Activated naive CD8-positive, alpha-beta T cell treated with anti-CD3 and anti-CD28 coated beads, Interleukin-2, amount 50 U/mL, for 24 hours (primary cell): ENCODE measurements around the gene AOAH.
"Not testable (repeated sequence)": the region's sequence is repeated elsewhere in the genome, so short reads cannot be mapped to it uniquely, and the experiment has no call there.

Experiments
- ATAC-seq: fragments of 150-1000 bp; cut with Tn5 transposase; one replicate; pipeline ENCODE4 v1.10.0; 2021
- DNase-seq: peaks from one replicate; pipeline ENCODE4 v3.0.0; 2021
- H3K27ac Mint-ChIP-seq: one replicate; pipeline ENCODE4 v1.8.0; 2021; ENCODE audit warnings: mild to moderate bottlenecking, mixed read lengths
- H3K27me3 Mint-ChIP-seq: one replicate; pipeline ENCODE4 v1.8.0; 2021; ENCODE audit warnings: mixed read lengths
- H3K36me3 Mint-ChIP-seq: one replicate; pipeline ENCODE4 v1.8.0; 2021; ENCODE audit warnings: low read depth, mixed read lengths
- H3K4me1 Mint-ChIP-seq: one replicate; pipeline ENCODE4 v1.8.0; 2021; ENCODE audit warnings: mixed read lengths
- H3K4me3 Mint-ChIP-seq: one replicate; pipeline ENCODE4 v1.8.0; 2021; ENCODE audit warnings: mild to moderate bottlenecking, moderate library complexity, mixed read lengths
- H3K9me3 Mint-ChIP-seq: one replicate; pipeline ENCODE4 v1.8.0; 2021; ENCODE audit warnings: mixed read lengths

The AOAH gene

GRCh38 chr7:36650320-36650719 lies 74.0 kb downstream of the AOAH start:
- Mint-ChIP-seq H3K36me3 (peaks cover 7% of the 10 kb centered on the region), H3K4me1 (peaks cover 12% of the 10 kb centered on the region), H3K4me3 (no peak overlapping the region), H3K9me3 (no peaks in the 10 kb centered on the region), H3K27me3 (no peaks in the 10 kb centered on the region), H3K27ac (no peak overlapping the region)
- DNase-seq (no peak), ATAC-seq (no peak)

GRCh38 chr7:36649319-36649718 lies 75.0 kb downstream of the AOAH start:
- not testable (repeated sequence) for H3K36me3 Mint-ChIP-seq, H3K27me3 Mint-ChIP-seq, H3K4me3 Mint-ChIP-seq, H3K27ac Mint-ChIP-seq, H3K9me3 Mint-ChIP-seq, DNase-seq, ATAC-seq
- H3K4me1 Mint-ChIP-seq, result peaks cover 20% of the 10 kb centered on the region

GRCh38 chr7:36648441-36648840 lies 75.9 kb downstream of the AOAH start:
- Mint-ChIP-seq H3K4me3 (no peak overlapping the region), H3K9me3 (no peaks in the 10 kb centered on the region), H3K27me3 (no peaks in the 10 kb centered on the region), H3K36me3 (peaks cover 8% of the 10 kb centered on the region), H3K4me1 (peaks cover 23% of the 10 kb centered on the region), H3K27ac (no peak overlapping the region)
- ATAC-seq (no peak), DNase-seq (no peak)

DNA sequence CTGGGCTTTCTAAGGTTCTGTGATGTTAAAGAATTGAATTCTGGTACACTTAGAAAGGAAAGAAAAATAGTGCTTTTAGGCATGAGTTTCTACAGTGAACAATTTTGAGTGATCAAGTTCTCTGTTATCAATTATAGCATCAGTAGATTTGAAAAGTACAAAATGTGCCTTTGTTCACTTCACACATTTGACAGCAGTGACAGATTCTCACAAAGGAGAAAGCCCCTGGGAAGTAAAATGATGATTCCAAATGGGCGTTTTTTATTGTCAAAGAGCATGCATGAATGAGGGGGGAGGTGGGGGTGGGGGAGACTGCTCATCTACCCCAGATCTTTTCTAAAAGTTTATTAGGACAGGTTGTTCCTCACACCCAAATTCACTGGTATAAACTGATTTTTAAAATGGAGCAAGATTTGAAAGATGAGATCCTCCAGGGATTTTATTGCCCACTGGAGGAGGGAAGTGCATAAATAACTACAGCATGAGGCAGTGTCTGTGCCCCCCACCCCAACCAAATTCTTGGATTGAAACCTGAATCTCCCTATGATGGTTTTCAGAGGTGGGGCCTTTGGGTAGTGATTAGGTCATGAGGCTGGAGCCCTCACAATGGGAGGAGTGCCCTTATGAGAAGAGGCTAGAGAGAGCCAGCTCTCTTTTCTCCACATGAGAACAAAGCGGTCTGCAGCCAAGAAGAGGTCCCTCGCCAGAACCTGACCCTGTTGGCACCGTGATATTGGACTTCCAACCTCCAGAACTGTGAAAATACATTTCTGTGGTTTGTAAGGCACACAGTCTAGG lies 79.5 kb downstream of the AOAH start:
- H3K36me3 Mint-ChIP-seq, result peaks cover 9% of the 10 kb centered on the region
- no peak for ATAC-seq
- DNase-seq, result no peak
- H3K4me1 Mint-ChIP-seq, result peaks cover 37% of the 10 kb centered on the region
- H3K27me3 Mint-ChIP-seq, result no peaks in the 10 kb centered on the region
- H3K4me3 Mint-ChIP-seq, result no peak overlapping the region
- H3K9me3 Mint-ChIP-seq, result no peaks in the 10 kb centered on the region
- H3K27ac Mint-ChIP-seq, result no peak overlapping the region

DNA sequence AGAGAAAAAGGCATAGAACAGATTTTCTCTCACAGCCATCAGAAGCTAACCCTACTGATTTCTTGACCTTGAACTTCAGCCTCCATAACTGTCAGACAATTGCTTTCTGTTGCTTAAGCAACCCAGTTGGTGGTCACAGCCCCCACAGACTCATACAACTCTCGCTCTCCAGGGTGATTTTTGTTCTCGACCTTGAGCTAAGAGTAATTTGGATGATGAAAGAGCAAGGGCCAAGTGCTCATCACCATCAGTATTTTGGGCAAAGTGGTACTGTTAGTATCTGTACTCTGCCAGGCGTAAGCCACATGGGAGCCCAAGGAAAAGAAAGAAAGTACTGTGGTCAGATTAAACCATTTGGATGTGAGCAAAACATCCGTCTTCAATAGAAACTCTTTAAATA lies 81.9 kb downstream of the AOAH start:
- H3K4me1 Mint-ChIP-seq, result peaks cover 60% of the 10 kb centered on the region
- H3K9me3 Mint-ChIP-seq, result no peaks in the 10 kb centered on the region
- DNase-seq, result no peak
- no peak overlapping the region for H3K4me3 Mint-ChIP-seq
- peaks cover 9% of the 10 kb centered on the region for H3K36me3 Mint-ChIP-seq
- H3K27ac Mint-ChIP-seq, result no peak overlapping the region
- H3K27me3 Mint-ChIP-seq, result no peaks in the 10 kb centered on the region
- ATAC-seq, result no peak

DNA sequence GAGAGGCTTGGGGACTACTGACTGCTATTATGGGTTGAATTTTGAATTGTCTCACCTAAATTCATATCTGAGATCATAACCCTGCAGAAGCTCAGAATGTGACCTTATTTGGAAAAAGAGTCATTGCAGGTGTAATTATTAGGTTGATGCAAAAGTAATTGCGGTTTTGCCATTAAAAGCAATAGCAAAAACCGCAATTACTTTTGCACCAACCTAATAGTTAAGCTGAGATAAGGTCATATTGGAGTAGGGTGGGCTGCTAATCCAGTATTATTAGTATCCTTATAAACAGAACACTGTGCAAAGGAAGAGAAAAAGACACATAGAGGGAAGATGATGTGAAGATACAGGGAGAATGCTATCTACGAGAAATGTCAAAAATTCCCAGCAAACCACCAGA lies 82.3 kb downstream of the AOAH start:
- peaks cover 7% of the 10 kb centered on the region for H3K36me3 Mint-ChIP-seq
- no peak for ATAC-seq
- peaks cover 63% of the 10 kb centered on the region for H3K4me1 Mint-ChIP-seq
- no peaks in the 10 kb centered on the region for H3K27me3 Mint-ChIP-seq
- H3K27ac Mint-ChIP-seq, result no peak overlapping the region
- no peak for DNase-seq
- no peak overlapping the region for H3K4me3 Mint-ChIP-seq
- no peaks in the 10 kb centered on the region for H3K9me3 Mint-ChIP-seq

GRCh38 chr7:36640682-36641081 lies 83.6 kb downstream of the AOAH start:
- ATAC-seq, result no peak
- Mint-ChIP-seq H3K27me3 (no peaks in the 10 kb centered on the region), H3K36me3 (peaks cover 6% of the 10 kb centered on the region), H3K27ac (no peak overlapping the region), H3K4me1 (peaks cover 60% of the 10 kb centered on the region), H3K9me3 (no peaks in the 10 kb centered on the region), H3K4me3 (no peak overlapping the region)
- DNase-seq, result no peak

GRCh38 chr7:36639826-36640225 lies 84.5 kb downstream of the AOAH start:
- peaks cover 56% of the 10 kb centered on the region for H3K4me1 Mint-ChIP-seq
- H3K27ac Mint-ChIP-seq, result peak overlapping the region; percentile 75
- no peaks in the 10 kb centered on the region for H3K27me3 Mint-ChIP-seq
- peaks cover 6% of the 10 kb centered on the region for H3K36me3 Mint-ChIP-seq
- DNase-seq, result peak; percentile 47
- H3K9me3 Mint-ChIP-seq, result no peaks in the 10 kb centered on the region
- peak; percentile 82 for ATAC-seq
- H3K4me3 Mint-ChIP-seq, result peak overlapping the region; percentile 33

GRCh38 chr7:36638586-36639263 lies 85.6 kb downstream of the AOAH start:
- Mint-ChIP-seq H3K36me3 (peaks cover 4% of the 10 kb centered on the region), H3K9me3 (no peaks in the 10 kb centered on the region), H3K4me3 (no peak overlapping the region), H3K27ac (no peak overlapping the region), H3K27me3 (no peaks in the 10 kb centered on the region), H3K4me1 (peaks cover 48% of the 10 kb centered on the region)
- no peak for DNase-seq
- no peak for ATAC-seq

GRCh38 chr7:36638140-36638539 lies 86.2 kb downstream of the AOAH start:
- H3K27me3 Mint-ChIP-seq, result no peaks in the 10 kb centered on the region

DNA sequence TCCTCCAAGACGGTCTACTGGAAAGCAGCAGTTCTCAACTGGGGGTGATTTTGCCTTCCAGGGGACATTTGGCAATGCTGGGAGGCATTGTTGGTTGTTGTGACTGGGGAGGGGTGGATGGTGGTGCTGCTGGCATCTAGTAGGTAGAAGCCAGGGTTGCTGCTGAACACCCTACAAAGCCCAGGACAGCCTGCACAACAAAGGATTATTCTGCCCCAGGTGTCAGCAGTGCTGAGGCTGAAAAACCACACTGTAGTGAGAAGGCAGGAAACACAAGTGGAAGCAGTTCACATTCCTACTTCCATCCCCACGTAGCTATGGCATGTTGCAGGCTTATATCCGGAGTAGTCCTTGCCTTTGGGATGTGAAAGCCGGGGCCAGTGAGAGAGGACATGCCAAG lies 86.9 kb downstream of the AOAH start:
- Mint-ChIP-seq H3K4me1 (peaks cover 38% of the 10 kb centered on the region), H3K9me3 (no peaks in the 10 kb centered on the region), H3K36me3 (peaks cover 4% of the 10 kb centered on the region), H3K27me3 (no peaks in the 10 kb centered on the region), H3K27ac (no peak overlapping the region), H3K4me3 (no peak overlapping the region)
- ATAC-seq (no peak), DNase-seq (no peak)

More at GRCh38 chr7:36638140-36638539, 86.2 kb downstream of the AOAH start:
- H3K27ac Mint-ChIP-seq, result no peak overlapping the region
- no peaks in the 10 kb centered on the region for H3K9me3 Mint-ChIP-seq
- peaks cover 4% of the 10 kb centered on the region for H3K36me3 Mint-ChIP-seq
- peaks cover 44% of the 10 kb centered on the region for H3K4me1 Mint-ChIP-seq
- ATAC-seq (no peak), DNase-seq (no peak)
- no peak overlapping the region for H3K4me3 Mint-ChIP-seq

- Mint-ChIP-seq H3K4me1 (peaks cover 34% of the 10 kb centered on the region), H3K4me3 (no peak overlapping the region), H3K9me3 (no peaks in the 10 kb centered on the region), H3K27me3 (no peaks in the 10 kb centered on the region), H3K27ac (no peak overlapping the region), H3K36me3 (peaks cover 4% of the 10 kb centered on the region)
- ATAC-seq (no peak), DNase-seq (no peak)
Observed at GRCh38 chr7:36636126-36636525, 88.2 kb downstream of the AOAH start.

DNA sequence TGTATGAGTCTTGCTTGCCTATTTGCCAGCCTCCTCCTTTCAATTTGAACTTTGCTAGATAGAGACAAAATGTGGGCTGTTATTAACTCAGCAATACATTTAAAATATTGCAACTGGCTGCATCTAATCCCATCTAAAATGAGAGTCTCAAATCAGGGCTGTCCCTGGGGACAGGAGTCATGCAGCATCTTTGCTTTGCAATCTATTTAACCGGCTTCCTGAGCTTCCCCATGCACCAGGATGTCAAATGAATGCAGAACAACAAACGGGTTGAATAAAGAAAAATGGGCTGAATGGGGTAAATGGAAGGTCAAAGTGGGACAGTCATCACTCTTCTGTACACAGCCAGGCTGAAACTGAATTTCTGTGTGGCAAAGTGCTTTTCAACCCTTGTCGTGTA lies 89.2 kb downstream of the AOAH start:
- Mint-ChIP-seq H3K36me3 (peaks cover 4% of the 10 kb centered on the region), H3K27ac (no peak overlapping the region), H3K9me3 (no peaks in the 10 kb centered on the region), H3K27me3 (no peaks in the 10 kb centered on the region), H3K4me1 (peaks cover 29% of the 10 kb centered on the region), H3K4me3 (no peak overlapping the region)
- DNase-seq (no peak), ATAC-seq (no peak)

- peaks cover 12% of the 10 kb centered on the region for H3K4me1 Mint-ChIP-seq
- DNase-seq (no peak), ATAC-seq (no peak)
- no peaks in the 10 kb centered on the region for H3K9me3 Mint-ChIP-seq
- no peaks in the 10 kb centered on the region for H3K27me3 Mint-ChIP-seq
- no peak overlapping the region for H3K27ac Mint-ChIP-seq
- H3K36me3 Mint-ChIP-seq, result no peaks in the 10 kb centered on the region
- no peak overlapping the region for H3K4me3 Mint-ChIP-seq
Observed at GRCh38 chr7:36633377-36633776, 90.9 kb downstream of the AOAH start.

DNA sequence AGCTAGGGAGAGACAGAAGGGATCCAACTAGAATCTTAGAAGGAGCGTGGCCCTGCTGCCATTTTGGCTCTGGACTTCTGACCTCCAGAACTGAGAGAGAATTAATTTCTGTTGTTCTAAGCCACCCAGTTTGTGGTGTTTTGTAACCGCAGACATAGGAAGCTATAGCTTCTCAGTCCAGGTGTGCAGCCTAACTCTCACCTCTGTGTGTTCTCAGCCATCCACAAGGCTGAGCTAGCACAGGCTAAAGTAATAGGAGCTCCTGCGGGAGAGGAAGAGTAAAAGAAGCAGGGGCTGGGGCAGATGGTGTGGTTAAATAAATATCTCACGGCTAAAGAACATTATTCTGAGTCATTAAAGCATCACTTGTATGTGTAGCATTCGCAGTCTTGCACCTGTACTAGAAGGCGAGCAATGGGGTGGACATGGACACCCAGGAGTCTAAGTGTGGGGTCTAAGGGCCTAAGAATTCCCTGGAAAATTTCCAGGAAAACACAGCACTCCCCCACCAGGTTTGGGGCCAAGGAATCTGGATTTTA lies 94.1 kb downstream of the AOAH start:
- Mint-ChIP-seq H3K27me3 (no peaks in the 10 kb centered on the region), H3K4me3 (no peak overlapping the region), H3K4me1 (no peaks in the 10 kb centered on the region), H3K36me3 (no peaks in the 10 kb centered on the region), H3K9me3 (no peaks in the 10 kb centered on the region), H3K27ac (no peak overlapping the region)
- DNase-seq (no peak), ATAC-seq (no peak)
